Hematopoietic multipotent progenitor cell (in vitro differentiated cells): ENCODE data around the gene BCAS1. TPM values are rescaled to one million over a fixed set of nuclear protein-coding genes. Genes with fewer than 3 reads are reported as not detected.

Source experiments
- DNase-seq, 3 donors: peaks; one replicate each; pipeline ENCODE4 v3.0.0-alpha.2; 2011 to 2015; ENCODE audit warnings: low read depth in 2 of 3, low spot score in 2 of 3
- total RNA-seq: library from RNA; depleted of rRNA; stranded (reverse); fragments of >200 nt; gene quantifications from one replicate; pipeline ENCODE4 v1.2.3, GENCODE V29; 2012

The BCAS1 gene
- total RNA-seq, 1 donor: not detected

- no peak for DNase-seq
These were observed 100.2 kb downstream of the BCAS1 start for GRCh38 chr20:53970232-53970631.

GRCh38 chr20:53967527-53967926, 102.9 kb downstream of the BCAS1 start:
- DNase-seq: no peak

GRCh38 chr20:53966774-53967398, 103.5 kb downstream of the BCAS1 start:
- no peak for DNase-seq

- DNase-seq: no peak
These were observed 105.7 kb downstream of the BCAS1 start for GRCh38 chr20:53964501-53965253.

- no peak for DNase-seq
These were observed 106.3 kb downstream of the BCAS1 start for GRCh38 chr20:53964067-53964466.

GRCh38 chr20:53963635-53964034, 106.8 kb downstream of the BCAS1 start:
- DNase-seq: no peak

GRCh38 chr20:53962388-53962787, 108.0 kb downstream of the BCAS1 start:
- no peak for DNase-seq

- DNase-seq: no peak
These were observed 108.9 kb downstream of the BCAS1 start for GRCh38 chr20:53961527-53961926.

GRCh38 chr20:53960579-53961272, 109.7 kb downstream of the BCAS1 start:
- DNase-seq: no peak

GRCh38 chr20:53959911-53960578, 110.3 kb downstream of the BCAS1 start:
- DNase-seq: no peak

- DNase-seq: no peak
These were observed 112.1 kb downstream of the BCAS1 start for GRCh38 chr20:53958260-53958659.

- DNase-seq: peak in 1 of 3 donors; percentile 24
These were observed 112.8 kb downstream of the BCAS1 start for GRCh38 chr20:53957451-53958172.

- DNase-seq: no peak
These were observed 114.2 kb downstream of the BCAS1 start for GRCh38 chr20:53956013-53956715.

- DNase-seq: no peak
These were observed 115.4 kb downstream of the BCAS1 start for GRCh38 chr20:53954723-53955658.

GRCh38 chr20:53952528-53953096, 117.8 kb downstream of the BCAS1 start:
- DNase-seq: no peak

GRCh38 chr20:53950578-53950977, 119.8 kb downstream of the BCAS1 start:
- DNase-seq: no peak

GRCh38 chr20:53950031-53950430, 120.4 kb downstream of the BCAS1 start:
- DNase-seq: no peak

GRCh38 chr20:53949319-53949839, 121.0 kb downstream of the BCAS1 start:
- DNase-seq: peak; percentile 58 to 81 (median 80)
